Hepatocyte (in vitro differentiated cells): ENCODE data around the gene CWF19L2. TPM values are rescaled to one million over a fixed set of nuclear protein-coding genes. Genes with fewer than 3 reads are reported as not detected.

Experiments
- DNase-seq: peaks from one replicate; pipeline ENCODE4 v3.0.0-alpha.2; 2016; ENCODE audit warnings: low spot score
- H2AFZ ChIP-seq: fragments of 200-600 bp; sonication (generic); 2 replicates; pipeline ENCODE4 v1.6.0; 2016; ENCODE audit warnings: antibody characterized with exemption, mild to moderate bottlenecking
- H3K27ac ChIP-seq: fragments of 200-600 bp; sonication (generic); 2 replicates; pipeline ENCODE4 v1.5.1; 2016; ENCODE audit warnings: mild to moderate bottlenecking
- H3K27me3 ChIP-seq: fragments of 200-600 bp; sonication (generic); 2 replicates; pipeline ENCODE4 v1.6.1; 2016
- H3K36me3 ChIP-seq: fragments of 200-600 bp; sonication (generic); replicated peaks from 2 replicates; pipeline ENCODE4 v1.5.1; 2016; ENCODE audit warnings: low read depth; ENCODE audit not compliant: insufficient read depth
- H3K4me1 ChIP-seq: fragments of 200-600 bp; sonication (generic); 2 replicates; pipeline ENCODE4 v1.5.1; 2016; ENCODE audit warnings: mild to moderate bottlenecking, moderate library complexity; ENCODE audit not compliant: insufficient read depth
- H3K4me2 ChIP-seq: fragments of 200-600 bp; sonication (generic); 2 replicates; pipeline ENCODE4 v1.6.0; 2016
- H3K4me3 ChIP-seq: fragments of 200-600 bp; sonication (generic); 2 replicates; pipeline ENCODE4 v1.5.1; 2016; ENCODE audit warnings: mild to moderate bottlenecking
- H3K79me2 ChIP-seq: fragments of 200-600 bp; sonication (generic); 2 replicates; pipeline ENCODE4 v1.6.0; 2017; ENCODE audit warnings: mild to moderate bottlenecking
- H3K9me2 ChIP-seq: fragments of 200-600 bp; sonication (generic); replicated peaks from 2 replicates; pipeline ENCODE4 v1.6.0; 2017; ENCODE audit warnings: mild to moderate bottlenecking; ENCODE audit not compliant: insufficient read depth
- H3K9me3 ChIP-seq: fragments of 200-600 bp; sonication (generic); 2 replicates; pipeline ENCODE4 v1.5.1; 2016; ENCODE audit warnings: low read depth, mild to moderate bottlenecking
- H4K20me1 ChIP-seq: fragments of 200-600 bp; sonication (generic); 2 replicates; pipeline ENCODE4 v1.6.0; 2016; ENCODE audit warnings: mild to moderate bottlenecking; ENCODE audit not compliant: insufficient read depth, poor library complexity, severe bottlenecking
- EZH2 ChIP-seq: fragments of 200-600 bp; sonication (generic); IDR thresholded peaks from 2 replicates; pipeline ENCODE4 v1.6.1; 2016; ENCODE audit warnings: antibody characterized with exemption, mild to moderate bottlenecking, borderline replicate concordance
- EZH2phosphoT487 ChIP-seq: fragments of 200-600 bp; sonication (generic); IDR thresholded peaks from one replicate; pipeline ENCODE4 v1.6.1; 2018; ENCODE audit warnings: antibody characterized with exemption, mild to moderate bottlenecking, low read depth, moderate library complexity; ENCODE audit not compliant: unreplicated experiment, severe bottlenecking
- WGBS: methylation state at CpG from one replicate; pipeline ENCODE4 v1.1.6; 2016; ENCODE audit warnings: low lambda C conversion rate; ENCODE audit errors: missing lambda C conversion rate; 5-methylcytosine and 5-hydroxymethylcytosine counted together
- polyA plus RNA-seq: library from polyadenylated mRNA; unstranded; fragments of >200 nt; fragmentation: Nextera tagmentation; extraction: Ambion mirVana; gene quantifications from 2 replicates; pipeline ENCODE4 v1.2.1, GENCODE V29; 2016
- total RNA-seq: library from RNA; depleted of rRNA; stranded (reverse); fragments of >200 nt; gene quantifications from 2 replicates; pipeline ENCODE4 v1.2.3, GENCODE V29; 2014
- TF ChIP-seq, protein P1 (sequence below): fragments of 200-600 bp; sonication (generic); IDR thresholded peaks from 2 replicates; pipeline ENCODE4 v1.5.1; 2016; ENCODE audit warnings: antibody characterized with exemption, mild to moderate bottlenecking; ENCODE audit not compliant: poor library complexity

The CWF19L2 gene
- total and polyA plus RNA-seq, 2 experiments from 2014 or later, result 4.3 to 14.0 TPM

DNA sequence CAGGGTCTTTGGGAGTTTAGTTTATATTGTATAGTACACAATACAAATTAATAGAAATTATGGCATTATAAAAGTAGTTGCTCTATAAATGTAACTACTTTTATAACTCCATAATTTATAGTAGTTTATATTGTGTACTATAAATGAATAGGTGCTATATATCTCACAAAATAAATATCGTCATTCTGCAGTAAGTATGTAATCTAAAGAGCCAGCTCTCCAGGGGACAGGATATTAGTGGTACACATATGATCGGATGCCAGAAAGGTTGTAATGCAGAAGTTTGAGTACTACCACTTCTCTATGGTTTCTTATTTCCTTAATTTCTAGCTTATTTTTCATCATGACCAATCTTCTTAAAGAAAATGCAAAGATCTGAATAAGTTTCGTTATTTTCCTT lies 20.2 kb upstream of the CWF19L2 start:
- no peaks in the 10 kb centered on the region for H3K36me3 ChIP-seq
- DNase-seq, result no peak
- H2AFZ ChIP-seq, result no peak overlapping the region
- WGBS, result 75% methylated on average over 3 of the region's 3 CpGs
- H3K79me2 ChIP-seq, result no peaks in the 10 kb centered on the region
- no peak overlapping the region for H3K4me3 ChIP-seq
- no peaks in the 10 kb centered on the region for H3K27me3 ChIP-seq
- H3K9me3 ChIP-seq, result no peaks in the 10 kb centered on the region
- no peak for TF ChIP-seq EZH2
- TF ChIP-seq EZH2phosphoT487, result no peak
- TF ChIP-seq, protein P1, sequence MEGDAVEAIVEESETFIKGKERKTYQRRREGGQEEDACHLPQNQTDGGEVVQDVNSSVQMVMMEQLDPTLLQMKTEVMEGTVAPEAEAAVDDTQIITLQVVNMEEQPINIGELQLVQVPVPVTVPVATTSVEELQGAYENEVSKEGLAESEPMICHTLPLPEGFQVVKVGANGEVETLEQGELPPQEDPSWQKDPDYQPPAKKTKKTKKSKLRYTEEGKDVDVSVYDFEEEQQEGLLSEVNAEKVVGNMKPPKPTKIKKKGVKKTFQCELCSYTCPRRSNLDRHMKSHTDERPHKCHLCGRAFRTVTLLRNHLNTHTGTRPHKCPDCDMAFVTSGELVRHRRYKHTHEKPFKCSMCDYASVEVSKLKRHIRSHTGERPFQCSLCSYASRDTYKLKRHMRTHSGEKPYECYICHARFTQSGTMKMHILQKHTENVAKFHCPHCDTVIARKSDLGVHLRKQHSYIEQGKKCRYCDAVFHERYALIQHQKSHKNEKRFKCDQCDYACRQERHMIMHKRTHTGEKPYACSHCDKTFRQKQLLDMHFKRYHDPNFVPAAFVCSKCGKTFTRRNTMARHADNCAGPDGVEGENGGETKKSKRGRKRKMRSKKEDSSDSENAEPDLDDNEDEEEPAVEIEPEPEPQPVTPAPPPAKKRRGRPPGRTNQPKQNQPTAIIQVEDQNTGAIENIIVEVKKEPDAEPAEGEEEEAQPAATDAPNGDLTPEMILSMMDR, result no peak
- H3K4me2 ChIP-seq, result no peak overlapping the region
- no peaks in the 10 kb centered on the region for H4K20me1 ChIP-seq
- H3K4me1 ChIP-seq, result no peaks in the 10 kb centered on the region
- no peaks in the 10 kb centered on the region for H3K9me2 ChIP-seq
- H3K27ac ChIP-seq, result no peak overlapping the region

DNA sequence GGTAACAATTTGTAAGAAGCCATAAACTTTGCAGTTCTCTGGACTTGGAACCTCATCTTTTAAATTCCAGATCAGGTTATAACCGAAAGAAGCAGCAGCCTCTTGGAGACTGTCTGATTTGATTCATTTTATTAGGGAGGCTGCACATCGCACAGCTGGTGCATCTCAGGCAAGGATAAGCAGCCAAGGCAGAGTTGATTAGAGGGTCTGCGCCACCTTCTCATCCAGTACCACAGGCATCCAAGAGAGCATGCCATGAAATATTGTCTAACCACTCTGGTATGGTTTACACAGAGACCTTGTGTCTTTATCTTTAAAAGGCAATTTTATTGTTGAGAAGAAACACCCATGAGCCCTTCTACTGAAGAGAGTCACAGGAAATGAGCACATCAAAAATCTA lies 16.2 kb upstream of the CWF19L2 start:
- Histone ChIP-seq H3K36me3 (no peaks in the 10 kb centered on the region), H2AFZ (no peak overlapping the region), H3K4me3 (no peak overlapping the region), H3K27me3 (no peaks in the 10 kb centered on the region), H3K27ac (no peak overlapping the region), H3K79me2 (no peaks in the 10 kb centered on the region), H3K9me2 (no peaks in the 10 kb centered on the region), H4K20me1 (no peaks in the 10 kb centered on the region), H3K9me3 (no peaks in the 10 kb centered on the region), H3K4me1 (no peaks in the 10 kb centered on the region), H3K4me2 (no peak overlapping the region)
- 80% methylated on average over 3 of the region's 3 CpGs for WGBS
- no peak for DNase-seq
- TF ChIP-seq EZH2 (no peak), EZH2phosphoT487 (no peak)
- TF ChIP-seq, protein P1, result no peak

DNA sequence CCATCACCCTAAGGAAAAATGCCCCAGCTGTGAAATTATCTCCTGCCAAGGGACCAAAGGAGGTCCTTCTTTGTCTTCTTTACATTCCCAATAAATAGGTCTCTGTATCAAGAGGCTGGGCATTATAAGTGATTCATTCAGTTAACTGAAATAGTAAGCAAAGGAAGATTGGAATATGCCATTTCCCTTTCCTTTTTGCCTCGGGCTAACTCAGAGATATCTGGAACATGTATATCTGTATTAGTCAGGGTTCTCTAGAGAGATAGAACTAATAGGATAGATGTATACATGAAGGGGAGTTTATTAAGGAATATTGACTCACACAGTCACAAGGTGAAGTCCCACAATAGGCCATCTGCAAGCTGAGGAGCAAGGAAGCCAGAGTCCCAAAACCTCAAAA lies 15.3 kb upstream of the CWF19L2 start:
- Histone ChIP-seq H3K4me3 (no peak overlapping the region), H3K27me3 (no peaks in the 10 kb centered on the region), H3K9me3 (no peaks in the 10 kb centered on the region), H3K79me2 (no peaks in the 10 kb centered on the region), H3K4me2 (no peak overlapping the region), H3K36me3 (no peaks in the 10 kb centered on the region), H3K27ac (no peak overlapping the region), H3K4me1 (no peaks in the 10 kb centered on the region), H2AFZ (no peak overlapping the region), H4K20me1 (no peaks in the 10 kb centered on the region), H3K9me2 (no peaks in the 10 kb centered on the region)
- TF ChIP-seq EZH2 (no peak), EZH2phosphoT487 (no peak)
- TF ChIP-seq, protein P1, result no peak
- DNase-seq, result no peak
- 61% methylated on average over 1 of the region's 1 CpG for WGBS

DNA sequence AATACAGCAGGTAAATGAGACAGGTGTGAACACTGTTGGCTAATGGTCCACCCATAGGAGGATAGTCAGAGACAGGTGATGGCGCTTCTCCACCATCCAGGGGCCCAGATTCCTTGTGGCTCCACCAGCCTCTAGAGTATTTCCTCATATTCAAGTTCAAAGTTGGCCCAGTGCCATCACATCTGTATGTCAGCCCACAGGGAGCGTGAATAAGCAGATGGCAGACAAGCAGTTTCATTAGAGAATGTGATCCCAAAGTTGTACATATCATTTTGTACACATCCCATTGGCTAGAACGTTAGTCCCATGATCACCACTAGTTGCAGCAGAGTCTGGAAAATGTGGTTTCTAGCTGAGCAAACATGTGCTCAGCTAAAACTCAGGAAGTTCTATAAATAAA lies 11.0 kb upstream of the CWF19L2 start:
- no peaks in the 10 kb centered on the region for H3K36me3 ChIP-seq
- H3K79me2 ChIP-seq, result no peaks in the 10 kb centered on the region
- no peak for TF ChIP-seq EZH2phosphoT487
- no peak for TF ChIP-seq EZH2
- TF ChIP-seq, protein P1, result no peak
- H2AFZ ChIP-seq, result no peak overlapping the region
- no peaks in the 10 kb centered on the region for H3K9me2 ChIP-seq
- H4K20me1 ChIP-seq, result no peaks in the 10 kb centered on the region
- no peak overlapping the region for H3K4me3 ChIP-seq
- WGBS, result 70% methylated on average over 3 of the region's 3 CpGs
- H3K4me1 ChIP-seq, result no peaks in the 10 kb centered on the region
- no peak overlapping the region for H3K27ac ChIP-seq
- no peak overlapping the region for H3K4me2 ChIP-seq
- no peaks in the 10 kb centered on the region for H3K27me3 ChIP-seq
- no peaks in the 10 kb centered on the region for H3K9me3 ChIP-seq
- peak; percentile 23 for DNase-seq
